Gastrocnemius medialis (tissue), 4 donors: Measurements from ENCODE around the gene PPIL6.

Experiments used
- POLR2A ChIP-seq, 2 donors: fragments of 450-650 bp; IDR thresholded peaks; one replicate each; pipeline ENCODE4 v1.6.1; 2017; ENCODE audit warnings: antibody characterized with exemption in 2 of 2, mild to moderate bottlenecking in 2 of 2, moderate library complexity in 2 of 2
- TF ChIP-seq, protein P1 (sequence below), 5 experiments: fragments of 450-650 bp in 3 of 5; fragments of 200-600 bp in 2 of 5; sonication (generic) in 2 of 5; IDR thresholded peaks in 4 of 5; conservative IDR thresholded peaks in 1 of 5; 1 replicate in 4 of 5; 2 replicates in 1 of 5; pipeline ENCODE4 v1.5.1; 2016 to 2019; ENCODE audit warnings: antibody characterized with exemption in 5 of 5, mild to moderate bottlenecking in 3 of 5, moderate library complexity in 3 of 5

GRCh38 chr6:109447087-109447486, 6.7 kb upstream of the PPIL6 start:
- TF ChIP-seq, protein P1, sequence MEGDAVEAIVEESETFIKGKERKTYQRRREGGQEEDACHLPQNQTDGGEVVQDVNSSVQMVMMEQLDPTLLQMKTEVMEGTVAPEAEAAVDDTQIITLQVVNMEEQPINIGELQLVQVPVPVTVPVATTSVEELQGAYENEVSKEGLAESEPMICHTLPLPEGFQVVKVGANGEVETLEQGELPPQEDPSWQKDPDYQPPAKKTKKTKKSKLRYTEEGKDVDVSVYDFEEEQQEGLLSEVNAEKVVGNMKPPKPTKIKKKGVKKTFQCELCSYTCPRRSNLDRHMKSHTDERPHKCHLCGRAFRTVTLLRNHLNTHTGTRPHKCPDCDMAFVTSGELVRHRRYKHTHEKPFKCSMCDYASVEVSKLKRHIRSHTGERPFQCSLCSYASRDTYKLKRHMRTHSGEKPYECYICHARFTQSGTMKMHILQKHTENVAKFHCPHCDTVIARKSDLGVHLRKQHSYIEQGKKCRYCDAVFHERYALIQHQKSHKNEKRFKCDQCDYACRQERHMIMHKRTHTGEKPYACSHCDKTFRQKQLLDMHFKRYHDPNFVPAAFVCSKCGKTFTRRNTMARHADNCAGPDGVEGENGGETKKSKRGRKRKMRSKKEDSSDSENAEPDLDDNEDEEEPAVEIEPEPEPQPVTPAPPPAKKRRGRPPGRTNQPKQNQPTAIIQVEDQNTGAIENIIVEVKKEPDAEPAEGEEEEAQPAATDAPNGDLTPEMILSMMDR (IDR thresholded peaks at IDR 0.05 in 4 of 5, conservative IDR thresholded peaks at IDR 0.05 in 1 of 5) = no peak
- TF ChIP-seq POLR2A (IDR thresholded peaks at IDR 0.05) = no peak
